Smooth muscle cell (in vitro differentiated cells): ENCODE measurements around the gene SPP1. TPM values are rescaled to one million over a fixed set of nuclear protein-coding genes. Genes with fewer than 3 reads are reported as not detected.
"Not testable (repeated sequence)": the region's sequence is repeated elsewhere in the genome, so short reads cannot be mapped to it uniquely, and the experiment has no call there.

Source experiments
- DNase-seq: peaks from one replicate; lab custom pipeline; 2025; ENCODE audit not compliant: unreplicated experiment; lab: John Stamatoyannopoulos, UW
- H2AFZ ChIP-seq: fragments of 200-600 bp; sonication (generic); 2 replicates; pipeline ENCODE4 v1.6.0; 2016; ENCODE audit warnings: antibody characterized with exemption, low read depth, mild to moderate bottlenecking
- H3F3A ChIP-seq: fragments of 200-600 bp; sonication (generic); 2 replicates; pipeline ENCODE4 v1.6.0; 2017; ENCODE audit warnings: antibody characterized with exemption, low read depth
- H3K27ac ChIP-seq: fragments of 200-600 bp; sonication (generic); 2 replicates; pipeline ENCODE4 v1.5.1; 2016; ENCODE audit warnings: low read depth, mild to moderate bottlenecking
- H3K27me3 ChIP-seq: fragments of 200-600 bp; sonication (generic); 2 replicates; pipeline ENCODE4 v1.6.1; 2016; ENCODE audit warnings: low read depth, mild to moderate bottlenecking
- H3K36me3 ChIP-seq: fragments of 200-600 bp; sonication (generic); 2 replicates; pipeline ENCODE4 v1.5.1; 2016; ENCODE audit warnings: low read depth
- H3K4me1 ChIP-seq: fragments of 200-600 bp; sonication (generic); 2 replicates; pipeline ENCODE4 v1.5.1; 2016; ENCODE audit warnings: low read depth
- H3K4me2 ChIP-seq: fragments of 200-600 bp; sonication (generic); 2 replicates; pipeline ENCODE4 v1.6.0; 2016; ENCODE audit warnings: mild to moderate bottlenecking
- H3K4me3 ChIP-seq: fragments of 200-600 bp; sonication (generic); 2 replicates; pipeline ENCODE4 v1.5.1; 2016; ENCODE audit warnings: mild to moderate bottlenecking
- H3K79me2 ChIP-seq: fragments of 200-600 bp; sonication (generic); 2 replicates; pipeline ENCODE4 v1.6.0; 2016; ENCODE audit warnings: low read depth, mild to moderate bottlenecking
- H3K9ac ChIP-seq: fragments of 200-600 bp; sonication (generic); 2 replicates; pipeline ENCODE4 v1.6.0; 2016; ENCODE audit warnings: low read depth
- H3K9me3 ChIP-seq: fragments of 200-600 bp; sonication (generic); replicated peaks from 2 replicates; pipeline ENCODE4 v1.5.1; 2016; ENCODE audit warnings: low read depth
- H4K20me1 ChIP-seq: fragments of 200-600 bp; sonication (generic); 2 replicates; pipeline ENCODE4 v1.6.0; 2016; ENCODE audit warnings: low read depth
- WGBS: methylation state at CpG from one replicate; pipeline ENCODE4 v1.1.7; 2016; ENCODE audit warnings: low lambda C conversion rate; 5-methylcytosine and 5-hydroxymethylcytosine counted together
- polyA plus RNA-seq: library from polyadenylated mRNA; unstranded; fragments of >200 nt; fragmentation: Nextera tagmentation; extraction: Ambion mirVana; gene quantifications from 2 replicates; pipeline ENCODE4 v1.2.1, GENCODE V29; 2016
- total RNA-seq: library from RNA; depleted of rRNA; stranded (reverse); fragments of >200 nt; gene quantifications from 2 replicates; pipeline ENCODE4 v1.2.3, GENCODE V29; 2014
- TF ChIP-seq, protein P1 (sequence below): fragments of 200-600 bp; sonication (generic); IDR thresholded peaks from 2 replicates; pipeline ENCODE4 v1.5.1; 2017; ENCODE audit warnings: borderline replicate concordance, mild to moderate bottlenecking, antibody characterized with exemption; ENCODE audit not compliant: insufficient read depth, poor library complexity, severe bottlenecking

SPP1 gene
- total and polyA plus RNA-seq, 2 experiments from 2014 or later = 16.2 to 37.3 TPM

DNA sequence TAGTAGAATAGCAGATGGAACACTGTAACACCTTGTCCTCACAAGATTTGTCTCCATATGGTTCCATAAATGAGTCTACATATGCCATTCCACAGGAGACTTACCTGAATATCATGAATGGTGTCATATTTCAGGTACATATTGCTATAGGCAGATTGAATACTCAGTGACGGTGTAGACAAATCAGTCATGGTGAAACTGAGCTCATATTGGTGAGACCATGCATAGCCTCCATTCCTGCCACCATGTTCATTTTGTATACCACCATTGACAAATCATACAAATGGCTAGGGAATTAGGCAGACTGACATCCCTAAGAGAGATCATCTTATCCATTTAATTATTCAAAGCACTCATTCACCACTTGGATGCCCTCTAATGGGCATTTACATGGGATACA lies 38.0 kb upstream of the SPP1 start:
- Histone ChIP-seq H3K4me2 (no peak overlapping the region), H4K20me1 (no peaks in the 10 kb centered on the region), H2AFZ (no peak overlapping the region), H3F3A (no peaks in the 10 kb centered on the region), H3K9me3 (no peaks in the 10 kb centered on the region), H3K27ac (no peak overlapping the region), H3K4me1 (no peaks in the 10 kb centered on the region), H3K4me3 (no peak overlapping the region), H3K9ac (no peak overlapping the region), H3K27me3 (no peaks in the 10 kb centered on the region), H3K36me3 (no peaks in the 10 kb centered on the region), H3K79me2 (no peaks in the 10 kb centered on the region)
- DNase-seq = no peak
- TF ChIP-seq, protein P1, sequence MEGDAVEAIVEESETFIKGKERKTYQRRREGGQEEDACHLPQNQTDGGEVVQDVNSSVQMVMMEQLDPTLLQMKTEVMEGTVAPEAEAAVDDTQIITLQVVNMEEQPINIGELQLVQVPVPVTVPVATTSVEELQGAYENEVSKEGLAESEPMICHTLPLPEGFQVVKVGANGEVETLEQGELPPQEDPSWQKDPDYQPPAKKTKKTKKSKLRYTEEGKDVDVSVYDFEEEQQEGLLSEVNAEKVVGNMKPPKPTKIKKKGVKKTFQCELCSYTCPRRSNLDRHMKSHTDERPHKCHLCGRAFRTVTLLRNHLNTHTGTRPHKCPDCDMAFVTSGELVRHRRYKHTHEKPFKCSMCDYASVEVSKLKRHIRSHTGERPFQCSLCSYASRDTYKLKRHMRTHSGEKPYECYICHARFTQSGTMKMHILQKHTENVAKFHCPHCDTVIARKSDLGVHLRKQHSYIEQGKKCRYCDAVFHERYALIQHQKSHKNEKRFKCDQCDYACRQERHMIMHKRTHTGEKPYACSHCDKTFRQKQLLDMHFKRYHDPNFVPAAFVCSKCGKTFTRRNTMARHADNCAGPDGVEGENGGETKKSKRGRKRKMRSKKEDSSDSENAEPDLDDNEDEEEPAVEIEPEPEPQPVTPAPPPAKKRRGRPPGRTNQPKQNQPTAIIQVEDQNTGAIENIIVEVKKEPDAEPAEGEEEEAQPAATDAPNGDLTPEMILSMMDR = no peak
- 94% methylated on average over 1 of the region's 1 CpG for WGBS

DNA sequence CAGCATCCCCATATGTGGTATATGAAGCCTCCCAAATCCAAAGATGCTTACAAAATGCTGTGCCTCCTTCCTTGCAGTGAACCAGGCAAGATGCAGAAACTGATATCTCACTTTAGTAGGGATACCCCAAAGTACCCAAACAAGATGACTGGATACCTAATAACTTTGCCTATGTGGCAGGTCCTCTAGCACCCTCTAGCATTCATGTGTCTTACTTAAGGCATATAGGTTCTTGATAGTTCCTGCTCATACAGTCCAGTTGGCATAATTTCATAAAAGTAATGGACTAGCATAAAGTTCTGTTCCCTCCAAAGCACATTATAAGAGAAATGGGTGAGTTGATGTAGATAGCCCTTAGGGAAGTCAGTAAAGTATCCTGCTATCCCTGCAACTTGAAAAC lies 36.8 kb upstream of the SPP1 start:
- Histone ChIP-seq H3K79me2 (no peaks in the 10 kb centered on the region), H3K9ac (no peak overlapping the region), H3K36me3 (no peaks in the 10 kb centered on the region), H3K4me3 (no peak overlapping the region), H3K27me3 (no peaks in the 10 kb centered on the region), H2AFZ (no peak overlapping the region), H4K20me1 (no peaks in the 10 kb centered on the region), H3K4me2 (no peak overlapping the region), H3F3A (no peaks in the 10 kb centered on the region), H3K27ac (no peak overlapping the region), H3K4me1 (no peaks in the 10 kb centered on the region), H3K9me3 (no peaks in the 10 kb centered on the region)
- DNase-seq = no peak
- TF ChIP-seq, protein P1 = no peak

DNA sequence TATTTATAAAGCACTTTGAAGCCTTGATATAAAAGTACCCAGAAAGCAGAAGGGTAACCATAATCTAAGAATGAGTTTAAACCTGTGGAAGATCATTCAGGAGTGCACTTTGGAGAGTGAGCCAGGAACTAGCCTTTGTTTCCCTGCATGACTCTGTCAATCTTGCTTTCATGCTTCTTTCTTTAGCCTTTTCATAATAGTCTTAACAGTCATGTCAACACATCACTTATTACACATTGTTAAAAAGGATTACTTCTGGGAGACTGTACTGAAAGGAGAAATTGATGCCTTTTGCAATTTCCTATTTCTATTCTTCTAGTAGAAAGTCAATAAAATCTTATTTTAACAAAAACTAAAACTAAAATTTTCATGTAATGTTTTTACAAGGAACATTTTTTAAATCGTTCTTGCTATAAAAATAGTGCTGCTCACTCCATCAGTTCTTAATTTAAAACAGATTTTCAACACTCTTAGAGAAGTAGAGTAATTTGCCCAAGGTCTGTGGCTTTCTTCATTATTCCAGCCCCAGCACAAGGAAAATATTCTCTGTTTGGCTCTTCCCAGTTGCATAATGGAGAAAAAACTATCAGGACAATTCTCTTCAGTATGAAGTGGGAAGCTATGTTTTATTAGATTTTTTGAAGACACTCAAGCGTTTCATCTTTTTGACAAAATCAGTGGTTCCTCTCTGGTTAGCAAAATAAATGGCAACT lies 35.4 kb upstream of the SPP1 start:
- Histone ChIP-seq H2AFZ (no peak overlapping the region), H3K27me3 (no peaks in the 10 kb centered on the region), H4K20me1 (no peaks in the 10 kb centered on the region), H3K4me2 (no peak overlapping the region), H3K9ac (no peak overlapping the region), H3K27ac (no peak overlapping the region), H3F3A (no peaks in the 10 kb centered on the region), H3K4me1 (no peaks in the 10 kb centered on the region), H3K79me2 (no peaks in the 10 kb centered on the region), H3K9me3 (no peaks in the 10 kb centered on the region), H3K4me3 (no peak overlapping the region), H3K36me3 (no peaks in the 10 kb centered on the region)
- 73% methylated on average over 2 of the region's 2 CpGs for WGBS
- TF ChIP-seq, protein P1 = no peak
- DNase-seq = no peak

DNA sequence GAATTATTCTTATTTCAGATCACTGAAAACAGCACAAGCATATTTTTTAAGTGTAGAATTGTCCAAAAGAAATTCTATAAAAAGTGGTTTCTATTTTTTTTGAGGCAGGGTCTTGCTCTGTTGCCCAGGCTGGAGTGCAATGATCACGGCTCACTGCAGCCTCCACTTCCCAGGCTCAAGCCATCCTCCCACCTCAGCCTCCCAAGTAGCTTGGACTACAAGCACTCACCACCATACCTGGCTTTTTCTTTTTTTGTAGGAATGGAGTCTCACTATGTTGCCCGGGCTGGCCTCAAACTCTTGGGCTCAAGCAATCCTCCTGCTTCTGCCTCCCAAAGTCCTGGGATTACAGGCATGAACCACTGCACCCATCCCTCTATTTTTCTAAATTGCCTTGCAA lies 34.7 kb upstream of the SPP1 start:
- not testable (repeated sequence) for H3K36me3 ChIP-seq

More for the DNA sequence above, 34.7 kb upstream of the SPP1 start:
- not testable (repeated sequence) for H3K9me3 ChIP-seq, H3K4me2 ChIP-seq, H3K4me1 ChIP-seq, H3K27me3 ChIP-seq, H3K4me3 ChIP-seq, H2AFZ ChIP-seq, DNase-seq, H3K9ac ChIP-seq, H3K79me2 ChIP-seq, H3F3A ChIP-seq, H3K27ac ChIP-seq, H4K20me1 ChIP-seq
- WGBS = 92% methylated on average over 2 of the region's 2 CpGs
